ENCODE results near the gene PTPRD. TPM values are rescaled to one million over a fixed set of nuclear protein-coding genes. Genes with fewer than 3 reads are reported as not detected.

The PTPRD gene
- total RNA-seq, 1 donor from 2014 or later = 136 TPM

GRCh38 chr9:10248890-10249289, 363.9 kb downstream of the PTPRD start:
- no peaks in the 10 kb centered on the region for H3K36me3 ChIP-seq
- H3K27ac Mint-ChIP-seq = no peak overlapping the region
- H3K27me3 Mint-ChIP-seq (ENCODE audit: insufficient read depth, low read depth) = no peaks in the 10 kb centered on the region
- TF ChIP-seq EZH2phosphoT487 (IDR thresholded peaks at IDR 0.05) (no peak), EZH2 (IDR thresholded peaks at IDR 0.05) (no peak), CTCF (IDR thresholded peaks at IDR 0.05) (no peak)
- no peak overlapping the region for H2AFZ ChIP-seq (replicated peaks)
- no peaks in the 10 kb centered on the region for H3K4me1 ChIP-seq
- H3K4me1 Mint-ChIP-seq = no peaks in the 10 kb centered on the region
- H3K4me3 ChIP-seq = no peak overlapping the region
- H4K20me1 ChIP-seq (ENCODE audit: low read depth) = no peaks in the 10 kb centered on the region
- no peaks in the 10 kb centered on the region for H3K9me3 ChIP-seq (ENCODE audit: low read depth)
- H3K27me3 ChIP-seq = no peaks in the 10 kb centered on the region
- no peaks in the 10 kb centered on the region for H3F3A ChIP-seq (ENCODE audit: low read depth)
- no peak overlapping the region for H3K9ac ChIP-seq
- H3K4me3 Mint-ChIP-seq = no peak overlapping the region
- H3K4me2 ChIP-seq = no peak overlapping the region
- no peak for DNase-seq (ENCODE audit: low spot score)
- H3K27ac ChIP-seq = no peak overlapping the region
- H3K9me3 Mint-ChIP-seq = no peaks in the 10 kb centered on the region
- H3K36me3 Mint-ChIP-seq = no peaks in the 10 kb centered on the region
- H3K79me2 ChIP-seq (ENCODE audit: low read depth) = no peaks in the 10 kb centered on the region

GRCh38 chr9:10242255-10242654, 370.5 kb downstream of the PTPRD start:
- no peaks in the 10 kb centered on the region for H3K27me3 Mint-ChIP-seq (ENCODE audit: insufficient read depth, low read depth)
- no peaks in the 10 kb centered on the region for H3K4me1 ChIP-seq
- peaks cover 2% of the 10 kb centered on the region for H3K9me3 Mint-ChIP-seq
- H3K4me2 ChIP-seq = no peak overlapping the region
- H3K27ac Mint-ChIP-seq = no peak overlapping the region
- H3K4me3 Mint-ChIP-seq = no peak overlapping the region
- no peak overlapping the region for H3K27ac ChIP-seq
- no peak overlapping the region for H3K4me3 ChIP-seq
- H3K36me3 ChIP-seq = no peaks in the 10 kb centered on the region
- H3K27me3 ChIP-seq = no peaks in the 10 kb centered on the region
- no peak for TF ChIP-seq EZH2 (IDR thresholded peaks at IDR 0.05)
- no peak for TF ChIP-seq CTCF (IDR thresholded peaks at IDR 0.05)
- no peak for TF ChIP-seq EZH2phosphoT487 (IDR thresholded peaks at IDR 0.05)
- H3F3A ChIP-seq (ENCODE audit: low read depth) = no peaks in the 10 kb centered on the region
- H3K9me3 ChIP-seq (ENCODE audit: low read depth) = no peaks in the 10 kb centered on the region
- H3K79me2 ChIP-seq (ENCODE audit: low read depth) = no peaks in the 10 kb centered on the region
- no peak for DNase-seq (ENCODE audit: low spot score)
- no peak overlapping the region for H2AFZ ChIP-seq (replicated peaks)
- no peaks in the 10 kb centered on the region for H3K36me3 Mint-ChIP-seq
- H4K20me1 ChIP-seq (ENCODE audit: low read depth) = no peaks in the 10 kb centered on the region
- H3K9ac ChIP-seq = no peak overlapping the region
- no peaks in the 10 kb centered on the region for H3K4me1 Mint-ChIP-seq

- no peak for TF ChIP-seq EZH2 (IDR thresholded peaks at IDR 0.05)
- no peak for TF ChIP-seq CTCF (IDR thresholded peaks at IDR 0.05)
- TF ChIP-seq EZH2phosphoT487 (IDR thresholded peaks at IDR 0.05) = no peak
- Histone ChIP-seq H3K27ac (no peak overlapping the region), H3K79me2 (ENCODE audit: low read depth) (no peaks in the 10 kb centered on the region), H3K36me3 (no peaks in the 10 kb centered on the region), H3K4me1 (peaks cover under 1% of the 10 kb centered on the region), H3K9me3 (ENCODE audit: low read depth) (no peaks in the 10 kb centered on the region), H3K9ac (no peak overlapping the region), H4K20me1 (ENCODE audit: low read depth) (no peaks in the 10 kb centered on the region), H3K4me2 (no peak overlapping the region), H3K27me3 (no peaks in the 10 kb centered on the region), H3K4me3 (no peak overlapping the region), H2AFZ (replicated peaks) (no peak overlapping the region), H3F3A (ENCODE audit: low read depth) (no peaks in the 10 kb centered on the region)
- Mint-ChIP-seq H3K4me1 (peaks cover under 1% of the 10 kb centered on the region), H3K27me3 (ENCODE audit: insufficient read depth, low read depth) (no peaks in the 10 kb centered on the region), H3K36me3 (no peaks in the 10 kb centered on the region), H3K9me3 (peaks cover 2% of the 10 kb centered on the region), H3K27ac (no peak overlapping the region), H3K4me3 (no peak overlapping the region)
- DNase-seq (ENCODE audit: low spot score) = no peak
Measured at GRCh38 chr9:10238087-10238486, 374.7 kb downstream of the PTPRD start.

Data from neural progenitor cell (in vitro differentiated cells).